ENCODE measurements around the gene GJA4.

DNA sequence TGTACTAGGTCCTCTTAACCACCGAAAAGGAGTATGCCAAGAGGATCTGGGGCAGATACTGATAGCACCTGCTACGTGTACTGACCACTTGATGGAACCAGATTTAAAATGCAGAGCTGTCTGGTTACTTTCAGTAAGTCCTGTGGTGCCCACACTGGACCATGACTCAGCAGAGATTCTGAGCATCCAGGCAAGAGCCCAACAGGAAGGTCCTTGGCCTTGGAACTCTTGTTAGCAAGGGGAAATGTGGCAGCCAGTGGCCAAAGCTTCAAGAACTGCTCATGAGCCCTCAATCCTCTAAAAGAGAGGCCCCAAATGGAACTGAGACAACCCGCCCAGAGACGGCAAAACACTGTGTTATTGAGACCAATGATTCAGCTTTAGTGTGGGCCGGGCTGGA lies 42.2 kb upstream of the GJA4 start:
- TF ChIP-seq POLR2A (IDR thresholded peaks at IDR 0.05): no peak
- TF ChIP-seq, protein P1, sequence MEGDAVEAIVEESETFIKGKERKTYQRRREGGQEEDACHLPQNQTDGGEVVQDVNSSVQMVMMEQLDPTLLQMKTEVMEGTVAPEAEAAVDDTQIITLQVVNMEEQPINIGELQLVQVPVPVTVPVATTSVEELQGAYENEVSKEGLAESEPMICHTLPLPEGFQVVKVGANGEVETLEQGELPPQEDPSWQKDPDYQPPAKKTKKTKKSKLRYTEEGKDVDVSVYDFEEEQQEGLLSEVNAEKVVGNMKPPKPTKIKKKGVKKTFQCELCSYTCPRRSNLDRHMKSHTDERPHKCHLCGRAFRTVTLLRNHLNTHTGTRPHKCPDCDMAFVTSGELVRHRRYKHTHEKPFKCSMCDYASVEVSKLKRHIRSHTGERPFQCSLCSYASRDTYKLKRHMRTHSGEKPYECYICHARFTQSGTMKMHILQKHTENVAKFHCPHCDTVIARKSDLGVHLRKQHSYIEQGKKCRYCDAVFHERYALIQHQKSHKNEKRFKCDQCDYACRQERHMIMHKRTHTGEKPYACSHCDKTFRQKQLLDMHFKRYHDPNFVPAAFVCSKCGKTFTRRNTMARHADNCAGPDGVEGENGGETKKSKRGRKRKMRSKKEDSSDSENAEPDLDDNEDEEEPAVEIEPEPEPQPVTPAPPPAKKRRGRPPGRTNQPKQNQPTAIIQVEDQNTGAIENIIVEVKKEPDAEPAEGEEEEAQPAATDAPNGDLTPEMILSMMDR (IDR thresholded peaks at IDR 0.05): no peak
- TF ChIP-seq POLR2AphosphoS5 (IDR thresholded peaks at IDR 0.05): no peak
